GM19372 (cell line): ENCODE results near the gene PRKAG2.
"Not testable (repeated sequence)": the region's sequence is repeated elsewhere in the genome, so short reads cannot be mapped to it uniquely, and the experiment has no call there.

Experiments used
- ATAC-seq: cut with Tn5 transposase; IDR thresholded peaks from one replicate; pipeline ENCODE4 v1.9.1; 2021; ENCODE audit warnings: mild to moderate bottlenecking, low read depth, moderate library complexity; ENCODE audit not compliant: unreplicated experiment

Gene PRKAG2

DNA sequence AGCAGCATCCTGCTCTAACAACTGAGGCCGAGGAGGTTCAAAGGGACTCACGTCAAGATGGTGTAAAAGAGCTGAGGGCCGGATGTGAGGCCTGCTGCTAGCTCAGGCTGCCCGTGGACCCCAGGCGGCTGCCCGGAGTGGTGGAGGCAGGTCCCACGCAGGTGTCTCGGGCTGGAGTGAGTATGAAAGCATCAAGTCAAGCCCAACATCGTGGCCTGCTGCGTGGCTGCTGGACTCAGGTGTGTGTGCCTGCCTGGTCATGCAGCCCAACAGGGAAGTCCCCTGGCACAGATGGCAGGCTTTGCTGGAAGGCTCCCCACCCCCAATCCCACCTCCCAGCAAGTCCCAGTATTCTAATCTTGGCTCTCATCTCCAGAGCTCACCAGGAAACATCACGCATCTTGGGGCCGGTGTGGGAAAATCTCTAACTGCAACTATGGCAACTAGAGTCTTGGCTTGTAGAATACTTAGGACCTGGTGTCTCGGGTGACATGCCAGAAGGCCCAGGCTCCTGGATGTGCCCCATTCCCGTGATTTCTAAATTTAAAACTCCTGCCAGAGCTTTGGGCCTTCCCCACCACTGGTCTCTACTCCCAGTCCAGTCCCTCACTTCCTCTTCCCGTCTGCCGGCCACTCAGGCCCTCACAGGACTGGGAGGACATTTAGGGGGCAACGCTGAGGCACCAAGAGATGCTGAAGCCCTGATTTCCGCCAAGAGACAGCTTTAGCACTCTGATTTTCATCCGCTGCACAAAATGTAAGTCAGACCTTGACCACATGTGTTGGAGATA is 85.9 kb downstream of the PRKAG2 start:
- no peak for ATAC-seq

- no peak for ATAC-seq
Observed at GRCh38 chr7:151790095-151790829, 86.7 kb downstream of the PRKAG2 start.

DNA sequence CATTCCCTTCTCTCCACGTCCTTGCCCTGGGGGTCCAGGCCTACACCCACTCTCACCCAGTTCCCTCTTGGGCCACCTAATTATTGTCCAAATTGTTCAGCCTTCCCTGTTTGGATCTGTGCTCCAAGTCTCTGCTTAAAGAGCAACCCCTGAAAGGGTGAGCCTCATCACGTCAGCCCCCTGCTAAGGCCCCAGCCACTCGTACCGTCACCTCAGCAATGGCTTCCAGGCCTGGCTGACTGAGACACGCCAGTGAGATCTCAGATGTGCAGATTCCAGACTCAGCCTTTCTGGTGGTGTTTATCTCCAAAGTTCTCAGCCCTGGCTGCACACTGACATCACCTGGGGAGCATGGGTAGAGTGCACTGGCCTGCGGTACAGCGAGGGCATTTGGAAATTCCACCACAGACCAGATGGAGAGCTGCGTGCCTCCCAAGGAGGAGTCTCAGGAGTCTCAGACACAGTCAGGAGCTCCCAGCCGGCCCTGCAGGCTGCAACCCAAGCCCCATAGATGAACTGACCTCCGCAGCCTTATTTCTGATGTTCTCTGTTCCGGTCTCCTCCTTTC is 87.5 kb downstream of the PRKAG2 start:
- no peak for ATAC-seq

GRCh38 chr7:151787348-151787747 is 89.6 kb downstream of the PRKAG2 start:
- ATAC-seq: no peak

DNA sequence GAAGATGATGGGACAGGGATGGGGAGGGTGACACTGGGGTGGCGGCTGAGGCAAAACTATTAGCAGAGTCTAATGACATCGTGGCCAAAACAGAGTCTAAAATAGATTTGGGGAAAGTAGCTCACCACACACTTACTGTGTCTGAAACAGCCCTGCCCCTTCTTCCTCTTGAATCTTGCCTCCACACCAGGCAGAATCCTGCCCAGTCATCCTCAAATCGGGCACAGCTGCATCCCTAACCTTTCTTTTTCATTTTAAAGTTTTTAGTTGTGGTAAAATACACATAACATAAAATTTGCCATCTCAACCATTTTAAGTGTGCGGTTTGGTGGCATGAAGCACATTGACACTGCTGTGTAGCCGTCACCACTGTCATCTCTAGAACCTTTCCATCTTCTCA is 90.0 kb downstream of the PRKAG2 start:
- ATAC-seq: no peak

- no peak for ATAC-seq
Observed at GRCh38 chr7:151786241-151786640, 90.7 kb downstream of the PRKAG2 start.

DNA sequence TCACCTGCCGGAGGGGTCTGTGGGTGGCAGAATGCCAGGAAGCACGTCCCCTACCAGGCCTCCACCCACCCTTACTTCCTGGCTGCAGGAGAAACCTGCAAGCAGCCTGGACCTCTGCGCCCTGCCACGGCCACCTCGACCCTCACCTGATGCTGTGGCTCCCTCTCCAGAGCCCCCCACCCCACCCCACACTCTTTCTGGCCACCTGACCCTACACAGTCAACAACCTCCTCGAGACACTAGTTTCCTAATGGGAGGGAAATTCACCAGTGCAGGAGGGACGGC is 91.3 kb downstream of the PRKAG2 start:
- ATAC-seq: no peak

GRCh38 chr7:151784853-151785680 is 91.8 kb downstream of the PRKAG2 start:
- ATAC-seq: no peak

GRCh38 chr7:151783958-151784575 is 92.8 kb downstream of the PRKAG2 start:
- no peak for ATAC-seq

DNA sequence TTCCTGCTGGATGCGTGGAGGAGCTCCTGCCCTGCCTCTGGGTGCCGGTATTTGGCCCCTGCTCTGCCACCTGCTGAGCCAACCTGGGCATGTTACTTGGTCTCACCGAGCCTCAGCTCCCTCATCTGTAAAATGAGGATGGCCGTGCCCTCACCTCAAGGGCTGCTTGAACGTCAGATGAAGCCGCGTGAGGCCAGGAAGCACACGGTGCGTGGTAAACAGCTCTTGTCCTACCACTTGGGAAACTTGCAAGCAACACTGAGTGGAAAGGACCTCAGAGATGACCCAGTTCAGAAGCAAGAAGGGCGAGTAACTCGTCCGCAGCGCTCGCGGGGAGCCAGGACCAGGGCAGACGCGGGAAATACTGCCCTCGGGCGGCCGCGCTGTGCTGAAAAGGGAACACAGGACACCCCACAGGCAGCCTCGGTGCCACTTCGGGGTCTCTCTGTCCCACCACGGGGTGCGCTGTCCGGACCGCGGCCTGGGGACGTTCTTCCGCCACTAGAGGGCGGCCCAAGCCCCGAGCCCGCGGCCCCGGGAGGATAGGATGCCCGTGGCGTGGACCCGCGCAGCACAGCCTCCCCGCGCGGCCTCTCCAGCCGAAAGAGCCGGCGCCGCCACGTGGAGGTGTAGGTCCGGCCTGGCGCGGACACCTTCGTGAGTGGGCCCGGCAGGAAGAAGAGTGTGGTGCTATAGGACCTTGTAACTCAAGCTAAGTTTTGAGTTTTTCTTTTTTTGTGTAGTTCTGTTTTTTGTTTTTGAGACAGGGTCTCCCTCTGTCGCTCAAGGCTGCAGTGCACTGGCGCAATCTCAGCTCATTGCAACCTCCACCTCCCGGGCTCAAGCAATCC is 94.1 kb downstream of the PRKAG2 start:
- ATAC-seq: peak; percentile 90

DNA sequence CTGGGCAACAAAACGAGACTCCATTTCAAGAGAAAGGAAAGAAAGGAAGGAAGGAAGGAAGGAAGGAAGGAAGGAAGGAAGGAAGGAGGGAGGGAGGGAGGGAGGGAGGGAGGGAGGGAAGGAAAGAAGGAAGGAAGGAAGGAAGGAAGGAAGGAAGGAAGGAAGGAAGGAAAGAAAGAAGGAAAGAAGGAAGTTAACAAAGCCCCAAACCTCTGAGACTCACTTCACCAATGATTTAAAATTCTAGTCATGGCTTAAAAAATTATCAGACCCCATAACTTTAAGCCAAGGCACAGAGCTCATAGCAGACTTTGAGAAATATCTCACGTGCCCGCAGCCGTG is 94.7 kb downstream of the PRKAG2 start:
- not testable (repeated sequence) for ATAC-seq

- ATAC-seq: no peak
Observed at GRCh38 chr7:151781161-151781845, 95.6 kb downstream of the PRKAG2 start.

DNA sequence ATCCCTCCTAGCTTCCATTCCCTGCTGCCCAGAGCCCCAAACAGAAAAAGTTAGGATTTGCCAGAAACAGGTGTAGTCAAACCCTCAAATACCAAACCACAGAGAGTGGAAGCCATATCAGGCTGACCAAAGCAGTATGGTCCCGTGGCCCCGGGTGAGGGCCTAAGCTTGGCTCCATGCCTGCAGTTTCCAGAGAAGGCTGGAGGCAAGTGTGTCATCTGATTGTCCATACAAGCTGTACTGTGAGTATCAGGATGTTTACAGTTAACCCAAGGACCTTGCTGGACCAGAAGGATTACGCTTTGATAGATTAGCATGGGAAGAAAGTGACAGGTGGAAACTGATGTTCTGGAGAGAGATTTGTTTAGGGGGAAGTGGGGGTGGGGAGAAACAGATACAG is 96.3 kb downstream of the PRKAG2 start:
- no peak for ATAC-seq

DNA sequence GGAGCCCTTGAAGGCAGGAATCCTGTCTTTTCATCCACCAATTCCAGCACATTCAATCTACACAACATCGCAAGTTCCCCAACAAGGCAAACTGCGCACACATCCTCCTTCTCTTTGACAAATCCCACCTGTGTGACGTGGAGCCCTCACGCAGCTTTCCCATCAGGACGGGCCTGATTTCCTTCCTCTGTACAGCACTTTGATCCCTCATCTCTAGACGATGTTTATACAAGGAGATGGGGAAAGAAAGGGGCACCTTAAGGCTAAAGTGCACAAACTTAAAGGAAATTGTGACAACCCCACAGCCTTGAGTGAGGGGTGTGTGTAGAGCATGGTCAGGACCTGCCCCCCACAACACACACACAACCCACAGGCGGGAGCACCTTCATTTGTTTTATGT is 97.2 kb downstream of the PRKAG2 start:
- ATAC-seq: no peak

- no peak for ATAC-seq
Observed at GRCh38 chr7:151779255-151779654, 97.7 kb downstream of the PRKAG2 start.

- ATAC-seq: no peak
Observed at GRCh38 chr7:151777908-151778670, 98.8 kb downstream of the PRKAG2 start.

- ATAC-seq: no peak
Observed at GRCh38 chr7:151777495-151777880, 99.4 kb downstream of the PRKAG2 start.

GRCh38 chr7:151776876-151777494 is 99.9 kb downstream of the PRKAG2 start:
- ATAC-seq: no peak
